NCI-H1105 (cell line): ENCODE results near the gene IRF4.

ENCODE experiments used
- DNase-seq: peaks from one replicate; lab custom pipeline; 2025; lab: John Stamatoyannopoulos, UW

The IRF4 gene

DNA sequence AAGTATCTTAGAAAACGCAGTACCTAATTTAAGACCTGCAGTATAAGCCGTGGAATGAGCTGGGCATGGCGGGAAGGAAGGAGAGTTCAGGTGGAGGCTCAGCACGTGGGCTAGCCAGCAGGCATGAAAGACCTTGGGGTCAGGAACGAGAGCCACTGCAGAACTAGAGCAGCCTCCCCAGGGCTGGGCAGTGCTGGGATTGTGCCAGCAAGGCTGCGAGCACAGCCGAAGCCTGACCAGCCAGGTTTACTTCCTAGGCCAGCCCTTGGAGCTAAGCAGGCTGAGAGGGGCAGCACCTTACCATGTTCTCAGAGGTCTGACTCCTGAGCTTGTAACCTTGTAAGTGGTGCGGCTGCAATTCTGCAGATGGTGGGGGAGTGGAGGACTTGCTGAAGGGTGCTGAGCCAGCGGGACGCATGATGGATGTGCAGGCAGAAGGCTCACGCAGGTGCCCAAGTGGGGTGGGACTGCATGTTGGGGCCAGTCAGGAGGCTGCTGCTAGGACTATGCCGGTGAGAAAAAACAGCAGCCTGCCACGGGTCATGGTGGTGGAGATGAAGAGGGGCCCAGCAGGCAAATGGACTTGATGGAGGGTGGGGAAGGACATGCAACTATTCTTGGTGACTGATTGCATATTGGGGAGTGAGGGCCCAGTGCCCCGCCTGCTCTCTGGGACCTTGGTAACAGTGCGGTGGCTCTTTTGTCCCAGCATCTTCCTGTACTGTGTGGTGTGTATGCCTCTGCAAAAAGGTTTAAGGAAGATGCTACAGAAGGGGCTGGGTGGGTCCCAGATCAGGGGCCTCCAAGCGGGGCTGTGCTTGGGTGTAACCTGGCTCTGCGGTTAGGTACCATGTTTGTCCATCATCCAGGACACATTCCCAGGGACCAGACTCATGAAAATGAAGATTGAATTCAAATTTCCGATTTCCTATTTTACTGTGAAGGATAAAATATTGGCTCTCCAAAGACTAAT, 37.6 kb upstream of the IRF4 start:
- no peak for DNase-seq

DNA sequence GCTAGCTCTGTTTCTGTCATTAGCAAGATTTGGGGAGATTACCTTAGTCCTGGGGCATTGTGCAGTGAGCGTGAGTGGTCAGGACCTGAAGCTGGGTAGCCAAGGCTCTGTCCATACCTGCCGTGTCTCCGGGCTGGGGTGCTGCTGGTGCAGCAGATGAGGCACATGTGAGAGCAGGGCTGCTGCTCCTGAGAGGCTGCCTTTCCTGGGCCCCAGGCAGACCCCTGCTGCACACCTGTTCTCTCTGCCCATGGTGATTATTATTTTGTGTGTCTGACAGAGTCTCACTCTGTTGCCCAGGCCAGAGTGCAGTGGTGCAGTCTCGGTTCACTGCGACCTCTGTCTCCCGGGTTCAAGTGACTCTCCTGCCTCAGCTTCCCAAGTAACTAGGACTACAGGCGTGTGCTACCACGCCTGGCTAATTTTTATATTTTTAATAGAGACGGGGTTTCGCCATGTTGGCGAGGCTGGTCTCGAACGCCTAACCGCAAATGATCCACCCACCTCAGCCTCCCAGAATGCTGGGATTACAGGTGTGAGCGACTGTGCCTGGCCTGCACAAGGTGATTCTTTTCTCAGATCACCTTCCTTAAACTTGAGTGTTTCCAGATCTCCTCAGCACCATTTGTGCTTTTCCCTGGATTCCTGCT, 36.8 kb upstream of the IRF4 start:
- DNase-seq = no peak

DNA sequence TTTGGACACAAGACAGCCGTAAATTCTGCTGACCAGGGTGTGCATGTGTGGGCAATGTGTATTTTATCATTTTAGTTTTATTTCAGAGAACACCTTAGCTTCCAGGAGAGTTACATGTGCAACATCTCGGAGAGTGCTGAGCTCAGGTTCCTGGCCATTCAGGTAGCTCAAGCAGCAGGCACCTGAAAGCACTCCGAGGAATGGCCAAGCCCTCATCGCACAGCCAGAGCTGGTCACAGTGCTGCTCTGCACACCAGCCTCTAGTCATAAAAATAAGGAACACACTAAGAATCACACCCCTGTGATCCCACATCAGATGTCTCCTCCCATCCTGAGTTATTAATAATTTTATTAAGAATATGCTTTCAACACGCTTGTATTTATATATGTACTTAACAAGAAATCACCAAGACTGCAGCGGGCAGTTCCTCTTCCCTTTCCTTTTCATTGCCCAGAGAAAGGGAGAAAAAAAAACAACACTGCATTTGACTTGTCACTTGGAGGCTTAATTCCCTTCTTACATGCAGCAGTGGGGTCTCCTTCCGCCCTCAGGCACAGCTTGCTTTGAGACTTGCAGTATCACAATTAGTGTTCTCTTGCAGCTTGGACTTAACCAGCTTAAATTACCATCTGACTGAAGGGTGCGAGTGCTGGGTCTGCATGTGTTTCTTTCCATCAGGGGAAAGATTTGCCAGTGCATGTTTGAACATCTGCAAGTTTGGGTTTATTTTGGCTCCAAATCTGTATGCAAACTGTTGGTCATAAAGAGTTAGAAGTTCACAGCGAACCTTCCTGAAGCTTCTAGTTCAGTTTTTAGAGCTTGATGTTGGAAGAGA, 36.0 kb upstream of the IRF4 start:
- DNase-seq = no peak

DNA sequence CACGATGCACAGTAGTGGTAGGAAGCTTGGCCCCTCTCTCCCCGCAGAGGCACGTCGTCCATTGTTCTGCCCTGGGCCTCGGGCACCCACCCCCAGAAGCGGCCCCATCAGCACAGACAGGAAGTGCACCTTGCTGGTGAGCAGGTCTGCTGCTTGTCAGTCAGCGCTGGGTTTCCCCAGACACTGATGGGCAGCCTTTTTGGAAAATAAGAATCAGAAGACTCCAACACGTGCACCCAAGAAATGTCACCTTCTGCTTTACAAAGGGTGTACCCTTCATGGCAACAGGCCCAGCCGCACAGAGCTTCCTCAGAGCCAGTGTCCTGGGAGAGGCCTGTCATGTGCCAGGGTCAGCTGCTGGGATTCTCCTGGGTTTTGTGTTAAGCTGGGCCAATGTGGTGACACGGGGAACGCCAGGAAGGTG, 34.7 kb upstream of the IRF4 start:
- DNase-seq = no peak

DNA sequence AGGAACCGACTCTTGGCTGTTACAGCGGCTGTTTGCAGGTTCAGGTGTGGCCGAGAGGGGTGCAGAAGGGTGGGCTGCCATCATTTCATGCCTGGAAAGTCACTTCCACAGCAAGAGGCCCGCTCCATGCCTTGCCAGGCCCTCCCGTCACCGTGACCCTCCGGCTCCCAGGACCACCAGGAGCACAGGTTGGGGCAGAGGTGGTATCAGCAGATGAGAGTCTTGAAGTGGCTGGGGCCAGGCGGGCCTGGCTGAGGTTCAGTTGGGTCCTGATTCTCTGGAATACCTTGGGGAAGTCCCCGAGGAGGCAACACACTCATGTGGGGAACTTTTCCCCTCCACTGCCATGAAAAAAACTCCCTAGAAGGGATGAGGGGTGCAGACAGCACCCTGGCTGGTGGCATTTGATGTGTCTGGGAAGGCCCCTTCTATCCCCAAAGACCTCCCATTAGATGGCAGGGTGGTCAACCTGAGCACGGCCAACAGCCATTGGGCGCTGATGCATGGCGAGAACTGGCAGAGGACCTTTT, 34.2 kb upstream of the IRF4 start:
- DNase-seq = no peak

DNA sequence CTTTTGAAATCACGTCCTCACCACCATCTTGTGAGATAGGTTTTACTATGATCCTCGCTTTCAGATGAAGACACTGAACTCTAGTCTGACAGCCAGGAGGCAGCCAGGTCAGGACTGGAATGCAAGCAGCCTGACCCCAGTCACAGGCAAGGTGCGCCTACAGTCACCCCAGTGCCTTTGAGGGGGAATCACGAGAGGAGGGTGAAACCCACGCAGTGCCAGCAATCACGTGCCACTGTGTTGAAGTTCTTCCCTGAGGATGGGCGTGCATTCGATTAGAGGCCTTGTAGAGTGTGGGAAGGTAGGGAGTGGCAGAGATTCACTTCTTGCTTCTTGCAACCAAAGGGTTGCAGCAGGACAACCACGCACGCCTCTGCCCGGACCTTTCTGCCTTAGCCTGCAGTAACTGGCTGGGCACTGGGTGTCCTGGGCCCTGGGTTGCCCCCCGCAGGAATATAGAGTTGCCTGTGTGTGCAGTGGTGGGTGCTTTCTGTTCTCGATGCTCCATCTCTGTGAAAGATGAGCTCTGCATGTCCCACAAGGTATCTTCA, 33.7 kb upstream of the IRF4 start:
- DNase-seq = no peak

DNA sequence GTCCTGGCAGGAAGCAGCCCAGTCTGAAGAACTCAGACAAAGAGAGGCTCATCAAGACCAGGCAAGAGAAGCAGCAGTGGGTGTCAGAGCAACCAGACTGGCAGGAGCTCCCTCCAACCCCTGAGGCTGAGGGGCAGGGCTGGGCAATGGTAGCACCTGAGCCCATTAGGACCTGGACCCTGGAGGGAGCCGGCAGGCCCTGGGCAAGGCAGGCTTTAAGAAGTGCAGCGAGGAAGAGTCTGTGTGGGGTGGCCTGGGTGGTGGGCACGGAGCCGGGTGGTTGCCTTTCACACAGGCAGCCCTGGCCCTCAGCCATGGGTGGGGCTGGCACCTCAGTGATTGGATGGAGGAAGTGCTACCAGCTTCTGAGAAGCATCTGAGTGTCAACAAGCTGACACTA, 33.1 kb upstream of the IRF4 start:
- DNase-seq = no peak

DNA sequence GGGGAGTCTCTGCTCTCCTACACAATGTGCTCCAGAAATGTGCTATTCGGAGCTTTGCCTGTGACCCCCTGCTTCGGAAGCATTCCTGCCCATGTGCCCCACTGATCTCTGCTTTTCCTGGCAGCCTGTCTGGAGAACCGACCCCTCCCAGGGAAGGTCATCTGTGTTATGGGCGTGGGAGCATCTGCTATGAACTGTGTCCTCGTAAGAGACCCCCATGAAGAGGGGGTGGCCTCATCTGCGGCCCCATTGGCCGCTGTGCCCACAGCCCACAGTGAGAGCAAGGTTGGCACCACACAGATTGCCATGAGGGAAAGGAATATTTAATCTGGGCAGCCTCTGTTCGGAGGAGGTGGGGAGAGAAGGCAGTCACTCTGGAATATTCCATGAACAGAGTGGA, 32.7 kb upstream of the IRF4 start:
- DNase-seq = no peak

DNA sequence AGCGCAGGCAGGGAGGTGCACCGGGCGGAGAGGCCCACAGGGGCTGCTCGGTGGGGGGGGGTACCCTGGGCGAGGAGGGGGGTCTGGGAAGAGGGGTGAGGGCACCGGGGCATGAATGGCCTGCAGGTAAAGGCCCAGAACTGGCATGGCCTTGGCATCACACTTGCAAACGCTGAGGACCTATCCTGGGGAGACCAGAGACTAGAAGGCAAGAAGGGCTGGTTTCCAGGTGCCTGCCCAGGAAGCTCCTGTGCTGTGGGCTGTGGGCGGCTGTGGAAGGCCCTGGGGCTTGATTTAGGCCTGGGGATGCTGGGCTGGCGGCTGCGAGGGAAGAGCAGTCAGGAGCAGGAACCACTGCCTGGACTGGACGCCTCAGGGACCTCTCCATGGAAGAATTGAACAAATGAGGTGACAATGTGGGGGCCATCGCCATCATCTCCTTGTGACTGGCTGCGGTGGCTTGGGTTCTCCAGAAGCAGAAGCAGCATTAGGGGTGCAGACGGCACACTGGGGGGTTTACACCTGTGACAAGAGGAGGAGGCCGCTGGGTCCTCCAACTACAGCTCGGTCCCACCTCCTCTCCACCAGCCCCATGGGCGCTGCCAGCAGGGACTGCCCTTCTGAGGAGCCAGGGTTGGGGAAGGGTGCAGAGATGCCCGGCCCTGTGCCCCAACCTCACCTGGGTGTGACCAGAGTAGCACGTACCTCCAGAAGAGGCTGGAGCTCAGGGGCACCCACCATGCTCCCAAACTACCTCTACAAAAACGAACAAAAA, 32.1 kb upstream of the IRF4 start:
- DNase-seq = no peak

DNA sequence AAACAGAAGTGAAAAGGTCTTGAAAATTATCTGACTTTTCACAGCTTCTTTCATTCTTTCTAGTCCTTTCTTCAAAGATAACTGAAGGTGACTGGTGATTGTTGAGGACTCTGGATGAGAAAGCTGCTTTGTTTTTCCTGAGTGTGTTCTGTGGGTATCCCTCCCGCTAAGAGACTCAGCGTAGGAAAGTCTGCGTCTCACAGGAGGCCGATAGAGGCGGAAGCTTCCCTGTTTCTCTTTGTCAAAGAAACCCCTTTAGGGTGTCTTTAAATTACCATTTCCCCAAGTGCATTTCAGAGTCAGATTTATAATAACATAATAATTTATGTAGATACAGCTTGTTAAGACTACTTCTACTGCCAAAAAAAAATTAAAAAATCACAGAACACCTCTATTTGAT, 31.2 kb upstream of the IRF4 start:
- no peak for DNase-seq

DNA sequence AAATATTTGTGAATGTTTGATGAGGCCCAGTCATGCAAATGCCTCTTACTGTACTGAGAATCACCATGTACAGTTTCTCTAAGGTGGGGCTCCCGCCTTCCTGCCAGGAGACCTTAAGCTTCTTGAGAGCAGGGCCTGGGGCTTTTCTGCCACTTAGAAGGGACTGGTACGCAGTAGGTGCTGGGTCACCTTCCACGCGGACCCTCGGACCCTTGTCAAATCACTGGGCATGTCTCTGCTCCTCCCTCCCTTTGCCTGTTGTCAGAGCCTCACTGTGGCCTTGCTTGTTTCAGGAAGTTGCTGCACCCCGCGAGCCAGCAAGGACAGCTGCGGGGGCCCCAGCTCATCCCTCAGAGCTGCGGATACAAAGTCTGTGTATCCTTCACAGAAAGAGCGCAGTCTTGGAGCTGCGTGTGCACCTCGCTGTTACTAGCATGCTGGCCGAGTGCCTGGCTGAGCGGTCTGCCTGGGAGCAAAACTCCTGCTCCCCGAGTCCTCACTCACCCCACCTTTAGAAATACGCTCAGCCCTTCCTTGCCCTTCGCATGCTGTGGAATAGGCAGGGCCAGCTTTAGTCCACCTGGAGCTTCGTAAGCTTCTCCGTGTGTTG, 30.7 kb upstream of the IRF4 start:
- DNase-seq = no peak

DNA sequence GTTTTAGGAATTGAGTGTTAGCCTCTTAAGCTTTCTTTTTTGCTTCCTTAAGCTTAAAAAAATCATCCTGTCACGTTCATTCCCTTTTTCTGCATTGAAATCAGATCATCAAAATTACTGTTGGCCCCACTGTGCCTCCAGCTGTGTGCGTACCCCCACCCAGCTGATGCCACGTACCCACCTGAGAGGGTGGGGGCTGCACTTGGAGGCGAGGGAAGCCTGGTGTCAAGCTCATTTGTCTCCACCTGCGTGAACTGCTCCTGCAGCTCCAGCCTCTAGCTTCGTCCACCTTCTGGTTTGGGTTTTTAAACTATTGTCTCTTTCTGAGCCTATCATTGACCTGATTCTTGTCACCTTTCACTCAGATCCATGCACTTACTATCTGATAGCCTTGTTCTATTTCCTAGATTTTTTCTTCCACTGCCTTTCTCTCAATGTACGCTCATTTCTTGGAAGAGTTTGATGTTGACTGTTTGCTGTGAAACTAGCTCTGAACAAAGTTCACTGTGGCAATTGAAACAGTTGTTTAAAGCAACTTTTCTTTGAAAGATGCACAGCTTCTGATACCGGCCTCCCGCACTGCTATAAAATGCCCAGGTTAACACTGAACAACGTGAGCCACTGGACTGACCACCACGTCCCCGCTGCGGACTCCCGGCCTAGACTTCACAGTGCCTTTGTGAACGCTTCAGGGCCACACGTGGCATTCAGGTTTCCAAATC, 30.0 kb upstream of the IRF4 start:
- no peak for DNase-seq

DNA sequence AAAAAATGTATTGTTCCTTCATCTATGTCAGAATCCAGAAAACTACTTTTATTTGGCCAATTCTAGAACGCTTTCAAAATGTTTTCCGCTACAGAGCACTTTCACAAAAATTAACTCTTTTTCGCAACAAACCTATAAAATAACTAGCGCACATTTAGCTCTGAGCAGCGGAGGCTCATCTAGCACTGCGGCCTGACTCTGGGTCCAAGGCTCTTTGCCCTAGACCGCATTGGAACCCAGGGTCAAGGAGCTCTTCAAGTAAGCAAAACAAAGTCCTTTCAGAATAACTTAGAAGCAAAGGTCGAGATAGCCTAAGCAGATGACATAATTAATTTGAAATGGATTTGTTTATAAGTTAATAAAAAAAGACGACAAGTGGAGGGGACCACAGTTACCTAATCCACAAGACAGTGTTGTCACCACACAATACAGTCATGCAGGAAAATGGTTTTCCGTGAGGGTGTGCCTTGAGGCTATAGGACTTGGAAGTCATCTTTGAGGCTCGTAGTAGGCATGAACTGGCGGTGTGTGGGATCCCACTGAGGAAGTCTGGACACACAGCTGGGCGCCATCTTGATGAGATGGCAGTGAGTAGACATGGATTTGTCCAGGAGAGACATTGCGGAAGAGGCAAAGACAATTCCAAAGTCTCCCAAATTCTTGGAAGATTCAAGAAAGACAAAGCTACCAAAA, 29.2 kb upstream of the IRF4 start:
- DNase-seq = no peak

DNA sequence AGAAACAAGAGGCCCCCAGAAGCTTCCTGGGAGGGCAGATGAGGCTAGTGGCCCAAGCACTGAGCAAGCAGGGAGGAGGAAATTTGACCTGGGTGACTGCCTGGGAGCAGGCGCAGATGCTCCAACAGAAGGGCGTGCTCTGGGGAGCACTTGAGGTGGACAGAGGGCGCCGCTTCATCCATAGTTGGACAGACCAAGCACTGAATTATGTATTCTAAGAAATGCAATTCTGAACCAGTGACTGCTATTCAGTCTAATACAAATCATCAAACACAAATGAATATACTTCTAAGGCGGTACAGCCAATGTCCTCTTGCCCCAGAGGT, 28.7 kb upstream of the IRF4 start:
- no peak for DNase-seq

DNA sequence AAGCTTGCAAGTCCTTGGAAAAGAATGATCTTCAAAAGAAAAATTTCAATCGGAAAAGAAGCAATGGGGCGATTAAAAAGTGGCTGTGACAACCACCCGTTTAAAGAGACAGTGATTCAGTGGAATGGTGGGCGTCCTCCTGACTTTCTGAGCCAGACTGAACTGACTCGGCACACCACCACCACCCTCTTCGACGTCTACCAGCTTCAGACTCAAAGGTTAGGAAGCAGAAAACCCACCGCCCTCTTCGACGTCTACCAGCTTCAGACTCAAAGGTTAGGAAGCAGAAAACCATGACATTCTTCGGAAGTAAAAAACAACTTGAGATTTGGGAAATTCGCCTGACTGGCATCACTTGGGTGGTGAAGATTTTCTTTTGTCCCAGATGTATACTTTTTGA, 28.3 kb upstream of the IRF4 start:
- no peak for DNase-seq

DNA sequence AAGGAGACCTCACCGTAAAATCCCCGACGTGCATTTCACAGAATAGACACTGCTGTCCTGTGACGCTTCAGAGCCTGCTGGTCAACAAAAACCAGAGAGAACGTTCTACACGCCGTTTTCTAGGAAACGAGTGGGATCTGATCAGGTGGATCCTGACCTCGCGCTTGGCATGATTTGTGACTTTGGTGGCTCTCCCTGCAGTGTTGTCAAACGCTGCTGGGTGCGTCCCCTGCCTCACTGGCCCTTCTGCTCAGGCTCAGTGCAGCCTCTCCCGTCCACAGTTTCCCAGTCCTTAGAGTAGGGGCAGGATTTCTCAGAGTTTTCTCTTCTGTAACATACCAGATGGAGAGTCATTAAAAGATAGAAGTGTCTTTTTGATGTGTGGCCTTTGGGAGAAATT, 27.6 kb upstream of the IRF4 start:
- DNase-seq = no peak

DNA sequence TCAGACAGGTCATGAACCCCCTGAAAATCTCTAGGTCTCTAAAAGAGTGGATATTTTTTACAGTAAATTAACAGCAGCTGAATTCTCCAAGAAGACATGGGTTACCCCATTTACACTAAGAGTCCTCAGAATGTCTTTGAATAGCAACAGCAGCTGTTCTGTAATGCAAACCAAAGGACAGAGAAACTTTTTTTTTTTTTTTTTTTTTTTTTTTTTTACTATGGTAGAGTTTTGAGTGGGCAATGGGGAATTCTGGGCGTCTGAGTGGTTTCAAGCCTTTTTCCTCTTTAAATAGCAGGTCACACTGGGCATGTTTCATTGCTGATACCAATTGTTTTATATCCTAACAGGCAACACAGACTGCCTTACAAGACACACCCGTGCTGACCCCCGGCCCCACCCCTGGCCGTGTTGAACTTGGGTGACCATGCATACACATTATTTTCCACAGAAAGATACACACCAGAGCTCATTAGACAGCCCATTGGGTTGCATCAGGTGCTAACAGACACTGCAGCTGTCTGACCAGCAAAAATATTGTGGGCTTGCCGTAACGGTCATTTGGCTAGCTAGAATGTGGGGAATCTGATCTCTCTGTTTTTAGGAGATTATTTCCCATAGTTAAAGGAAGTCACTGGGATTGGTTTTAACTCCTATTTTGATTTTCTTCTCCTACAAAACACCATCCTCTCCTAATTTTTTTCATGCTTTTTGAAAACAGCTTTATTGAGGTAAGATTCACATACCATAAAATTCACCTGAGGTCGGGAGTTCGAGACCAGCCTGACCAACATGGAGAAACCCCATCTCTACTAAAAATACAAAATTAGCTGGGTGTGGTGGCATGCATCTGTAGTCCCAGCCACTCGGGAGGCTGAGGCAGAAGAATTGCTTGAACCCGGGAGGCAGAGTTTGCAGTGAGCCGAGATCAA, 26.7 kb upstream of the IRF4 start:
- DNase-seq = no peak

DNA sequence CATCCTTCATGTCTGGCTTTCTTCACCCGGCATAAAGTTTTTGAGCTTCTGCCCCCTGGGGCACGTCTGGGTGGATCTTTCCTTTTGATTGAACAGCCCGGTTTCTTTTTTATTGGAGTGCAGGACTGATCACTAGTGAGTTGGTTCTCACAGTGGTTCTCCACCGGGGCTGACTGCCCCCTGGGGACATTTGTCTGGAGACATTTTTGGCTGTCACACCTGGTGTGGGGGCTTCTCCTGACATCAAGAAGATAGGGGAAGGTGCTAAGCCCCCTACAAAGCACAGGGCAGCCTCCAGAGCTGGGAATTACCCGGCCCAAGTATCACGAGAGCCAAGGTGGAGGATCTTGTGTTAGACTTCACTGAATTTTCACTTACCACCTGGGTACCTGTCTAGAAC, 25.7 kb upstream of the IRF4 start:
- DNase-seq = no peak
